Gastroesophageal sphincter (tissue), 3 donors: Measurements from ENCODE around the gene SRP19.

ENCODE experiments used
- CTCF ChIP-seq, 4 experiments: fragments of 200-600 bp in 2 of 4; fragments of 450-650 bp in 2 of 4; sonication (generic) in 1 of 4; IDR thresholded peaks; one replicate each; pipeline ENCODE4 v1.5.1; 2017 to 2019; ENCODE audit warnings: antibody characterized with exemption in 4 of 4, mild to moderate bottlenecking in 2 of 4, moderate library complexity in 2 of 4
- EP300 ChIP-seq: sonication (generic); formaldehyde crosslinking; IDR thresholded peaks from one replicate; pipeline ENCODE4 v1.6.1; 2017; ENCODE audit warnings: antibody characterized with exemption, mild to moderate bottlenecking
- POLR2A ChIP-seq, 2 donors: fragments of 450-650 bp; IDR thresholded peaks; one replicate each; pipeline ENCODE4 v1.6.1; 2017; ENCODE audit warnings: antibody characterized with exemption in 2 of 2, mild to moderate bottlenecking in 2 of 2, moderate library complexity in 1 of 2
- POLR2AphosphoS5 ChIP-seq: sonication (generic); formaldehyde crosslinking; IDR thresholded peaks from one replicate; pipeline ENCODE4 v1.6.1; 2017; ENCODE audit warnings: antibody characterized with exemption

- TF ChIP-seq CTCF (IDR thresholded peaks at IDR 0.05) (peak; percentile 45 to 63 (median 49)), EP300 (no peak), POLR2A (IDR thresholded peaks at IDR 0.05) (no peak), POLR2AphosphoS5 (no peak)
Measured at GRCh38 chr5:112848116-112848811, 12.8 kb upstream of the SRP19 start.
